ENCODE measurements around the gene AGMO.

AGMO gene

GRCh38 chr7:15424468-15424867 lies 137.3 kb downstream of the AGMO start:
- no peak for DNase-seq
- Histone ChIP-seq H3K4me3 (ENCODE audit: low read depth, low read length) (no peak overlapping the region), H3K9me3 (no peaks in the 10 kb centered on the region), H3K27me3 (no peaks in the 10 kb centered on the region; the same call in 1 of the 2 replicates), H3K36me3 (no peaks in the 10 kb centered on the region), H3K4me1 (no peaks in the 10 kb centered on the region)
- TF ChIP-seq, protein P1, sequence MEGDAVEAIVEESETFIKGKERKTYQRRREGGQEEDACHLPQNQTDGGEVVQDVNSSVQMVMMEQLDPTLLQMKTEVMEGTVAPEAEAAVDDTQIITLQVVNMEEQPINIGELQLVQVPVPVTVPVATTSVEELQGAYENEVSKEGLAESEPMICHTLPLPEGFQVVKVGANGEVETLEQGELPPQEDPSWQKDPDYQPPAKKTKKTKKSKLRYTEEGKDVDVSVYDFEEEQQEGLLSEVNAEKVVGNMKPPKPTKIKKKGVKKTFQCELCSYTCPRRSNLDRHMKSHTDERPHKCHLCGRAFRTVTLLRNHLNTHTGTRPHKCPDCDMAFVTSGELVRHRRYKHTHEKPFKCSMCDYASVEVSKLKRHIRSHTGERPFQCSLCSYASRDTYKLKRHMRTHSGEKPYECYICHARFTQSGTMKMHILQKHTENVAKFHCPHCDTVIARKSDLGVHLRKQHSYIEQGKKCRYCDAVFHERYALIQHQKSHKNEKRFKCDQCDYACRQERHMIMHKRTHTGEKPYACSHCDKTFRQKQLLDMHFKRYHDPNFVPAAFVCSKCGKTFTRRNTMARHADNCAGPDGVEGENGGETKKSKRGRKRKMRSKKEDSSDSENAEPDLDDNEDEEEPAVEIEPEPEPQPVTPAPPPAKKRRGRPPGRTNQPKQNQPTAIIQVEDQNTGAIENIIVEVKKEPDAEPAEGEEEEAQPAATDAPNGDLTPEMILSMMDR (IDR thresholded peaks at IDR 0.05; ENCODE audit: low read depth, low read length): no peak

GRCh38 chr7:15419596-15419995 lies 142.2 kb downstream of the AGMO start:
- H3K4me1 ChIP-seq: no peaks in the 10 kb centered on the region
- TF ChIP-seq, protein P1 (IDR thresholded peaks at IDR 0.05; ENCODE audit: low read depth, low read length): no peak
- H3K27me3 ChIP-seq: no peaks in the 10 kb centered on the region; the same call in 1 of the 2 replicates
- H3K9me3 ChIP-seq: no peaks in the 10 kb centered on the region
- no peaks in the 10 kb centered on the region for H3K36me3 ChIP-seq
- no peak for DNase-seq
- no peak overlapping the region for H3K4me3 ChIP-seq (ENCODE audit: low read depth, low read length)

DNA sequence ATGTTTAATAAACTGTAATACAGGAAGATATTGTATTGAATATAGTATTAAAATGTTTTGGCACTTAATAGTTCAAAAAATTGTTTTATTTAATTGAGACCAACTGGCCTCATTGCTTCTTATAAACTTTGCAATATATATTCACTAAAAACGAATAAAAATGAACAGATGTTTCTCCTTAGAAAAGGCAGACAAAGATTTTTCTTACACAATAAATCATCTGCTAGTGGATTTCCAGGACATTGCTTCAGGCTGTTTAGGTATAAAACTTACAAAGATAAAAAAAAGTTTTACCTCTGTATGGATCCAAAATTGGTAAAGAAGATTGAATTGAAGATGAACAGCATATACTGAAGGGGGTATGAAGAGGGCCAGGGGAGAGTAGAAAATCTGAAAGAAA lies 143.6 kb downstream of the AGMO start:
- TF ChIP-seq, protein P1 (IDR thresholded peaks at IDR 0.05; ENCODE audit: low read depth, low read length): no peak
- no peak for DNase-seq
- no peaks in the 10 kb centered on the region for H3K36me3 ChIP-seq
- H3K9me3 ChIP-seq: no peaks in the 10 kb centered on the region
- no peaks in the 10 kb centered on the region; the same call in 1 of the 2 replicates for H3K27me3 ChIP-seq
- H3K4me1 ChIP-seq: no peaks in the 10 kb centered on the region
- H3K4me3 ChIP-seq (ENCODE audit: low read depth, low read length): no peak overlapping the region

GRCh38 chr7:15417341-15417988 lies 144.3 kb downstream of the AGMO start:
- Histone ChIP-seq H3K9me3 (no peaks in the 10 kb centered on the region), H3K27me3 (no peaks in the 10 kb centered on the region; the same call in 1 of the 2 replicates), H3K4me1 (no peaks in the 10 kb centered on the region), H3K4me3 (ENCODE audit: low read depth, low read length) (no peak overlapping the region), H3K36me3 (no peaks in the 10 kb centered on the region)
- TF ChIP-seq, protein P1 (IDR thresholded peaks at IDR 0.05; ENCODE audit: low read depth, low read length): no peak
- DNase-seq: no peak

GRCh38 chr7:15411019-15411418 lies 150.8 kb downstream of the AGMO start:
- H3K27me3 ChIP-seq: no peaks in the 10 kb centered on the region
- no peaks in the 10 kb centered on the region for H3K36me3 ChIP-seq
- TF ChIP-seq, protein P1 (IDR thresholded peaks at IDR 0.05; ENCODE audit: low read depth, low read length): no peak
- no peak overlapping the region for H3K4me3 ChIP-seq (ENCODE audit: low read depth, low read length)
- no peaks in the 10 kb centered on the region for H3K4me1 ChIP-seq
- DNase-seq: no peak
- no peaks in the 10 kb centered on the region for H3K9me3 ChIP-seq

DNA sequence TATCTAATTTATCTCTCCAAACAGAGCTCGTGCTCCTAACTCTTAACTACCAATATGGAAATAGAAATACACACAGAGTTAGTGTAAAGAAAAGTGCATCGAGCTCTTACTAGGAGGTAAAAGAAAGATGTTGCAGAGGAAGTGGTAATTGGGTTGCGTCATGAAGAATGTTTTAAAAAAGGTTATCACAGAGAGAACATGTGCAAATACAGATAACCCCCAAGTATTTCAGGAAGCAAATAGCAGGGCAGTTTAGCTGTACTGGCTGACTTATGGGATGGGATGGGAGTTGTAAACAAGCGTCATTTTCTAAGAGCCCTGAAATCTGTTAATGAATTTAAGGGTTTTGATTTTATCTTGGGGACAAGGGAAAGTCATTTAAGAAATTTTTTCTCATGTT lies 153.9 kb downstream of the AGMO start:
- H3K27me3 ChIP-seq: no peaks in the 10 kb centered on the region
- H3K4me3 ChIP-seq (ENCODE audit: low read depth, low read length): no peak overlapping the region
- TF ChIP-seq, protein P1 (IDR thresholded peaks at IDR 0.05; ENCODE audit: low read depth, low read length): no peak
- no peaks in the 10 kb centered on the region for H3K9me3 ChIP-seq
- no peak for DNase-seq
- H3K4me1 ChIP-seq: no peaks in the 10 kb centered on the region
- no peaks in the 10 kb centered on the region for H3K36me3 ChIP-seq

Data from BE2C (cell line).